ENCODE measurements around the gene SPRR2B. TPM values are rescaled to one million over a fixed set of nuclear protein-coding genes. Genes with fewer than 3 reads are reported as not detected.

Gene SPRR2B
- total and polyA plus RNA-seq, 2 donors (not counting 1 experiment from before 2014, with no cell fraction given) = not detected

DNA sequence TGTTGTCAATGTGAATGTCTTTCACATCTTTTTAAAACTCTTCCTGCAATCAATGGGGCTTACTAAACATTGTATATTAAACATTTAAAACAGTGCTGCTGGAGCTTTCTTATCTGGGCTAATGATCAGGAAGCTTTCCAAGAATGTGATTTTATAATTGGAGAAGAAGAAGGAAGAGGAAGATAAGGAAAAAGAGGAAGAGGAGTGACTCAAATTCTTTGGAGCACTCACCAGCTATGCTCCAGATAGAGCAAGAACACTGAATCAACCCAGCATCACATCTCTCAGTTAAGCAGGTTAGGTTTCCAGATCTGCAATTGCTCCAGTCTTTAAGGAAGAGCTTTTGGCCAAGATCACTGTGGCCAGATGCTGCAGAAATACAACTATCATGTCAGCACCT, 24.4 kb upstream of the SPRR2B start:
- intact Hi-C loops (cut with micrococcal nuclease) = no loop called here
- Histone ChIP-seq H3K79me2 (ENCODE audit: control insufficient read depth, insufficient read depth, low read length) (no peaks in the 10 kb centered on the region), H3K36me3 (replicated peaks in 1 of 2; ENCODE audit: control extremely low read depth in 1 of 2, control insufficient read depth in 1 of 2, extremely low read depth in 1 of 2, insufficient read depth in 2 of 2, low read length in 1 of 2) (no peaks in the 10 kb centered on the region), H4K20me1 (ENCODE audit: control insufficient read depth, insufficient read depth, low read length, poor library complexity, severe bottlenecking) (no peaks in the 10 kb centered on the region), H3K4me1 (ENCODE audit: control insufficient read depth in 2 of 2, insufficient read depth in 2 of 2, low read length in 2 of 2) (no peaks in the 10 kb centered on the region), H3K27me3 (replicated peaks in 1 of 4; ENCODE audit: control extremely low read depth in 1 of 4, control insufficient read depth in 3 of 4, insufficient read depth in 4 of 4, low read length in 3 of 4) (peaks cover 0 to 2% (median 2%) of the 10 kb centered on the region in 4 experiments), H3K4me3 (ENCODE audit: control extremely low read depth in 1 of 5, extremely low read depth in 1 of 5, insufficient read depth in 1 of 5, low read depth in 2 of 5, low read length in 4 of 5) (no peak overlapping the region), H2AFZ (ENCODE audit: insufficient read depth, low read depth, low read length, poor library complexity, severe bottlenecking) (no peak overlapping the region), H3K27ac (ENCODE audit: low read length in 2 of 2) (no peak overlapping the region), H3K4me2 (replicated peaks; ENCODE audit: low read depth, low read length, poor library complexity, severe bottlenecking) (no peak overlapping the region), H3K9me3 (ENCODE audit: control extremely low read depth in 1 of 3, control insufficient read depth in 2 of 3, insufficient read depth in 1 of 3, low read length in 2 of 3) (peaks cover 0 to 1% (median 0%) of the 10 kb centered on the region in 3 donors), H3K9ac (ENCODE audit: low read length) (no peak overlapping the region)
- POLR2A ChIA-PET = no interaction called here
- DNase-seq (no peak), ATAC-seq (ENCODE audit: low read depth) (no peak)
- Mint-ChIP-seq H3K27ac (no peak overlapping the region), H3K4me3 (no peak overlapping the region), H3K9me3 (ENCODE audit: insufficient read depth) (no peaks in the 10 kb centered on the region), H3K4me1 (no peaks in the 10 kb centered on the region), H3K27me3 (peaks cover 25% of the 10 kb centered on the region)
- TF ChIP-seq CTCF (IDR thresholded peaks at IDR 0.05) (no peak), EZH2 (IDR thresholded peaks at IDR 0.05; ENCODE audit: borderline replicate concordance, insufficient read depth, low read depth, low read length, poor library complexity, severe bottlenecking) (no peak)
- CTCF ChIA-PET = no interaction called here

GRCh38 chr1:153094426-153094825, 23.0 kb upstream of the SPRR2B start, which contains the start of gene SPRR2E:
SPRR2E (minus strand) TSS chr1:153094526; CDS start chr1:153093751, 775 bp downstream.
- H4K20me1 ChIP-seq (ENCODE audit: control insufficient read depth, insufficient read depth, low read length, poor library complexity, severe bottlenecking) = no peaks in the 10 kb centered on the region
- no peak within 1 kb of the TSS for H2AFZ ChIP-seq (ENCODE audit: insufficient read depth, low read depth, low read length, poor library complexity, severe bottlenecking)
- Mint-ChIP-seq H3K27me3 (peaks cover 22% of the 10 kb centered on the region), H3K4me3 (no peak within 1 kb of the TSS), H3K27ac (no peak within 1 kb of the TSS), H3K9me3 (ENCODE audit: insufficient read depth) (no peaks in the 10 kb centered on the region), H3K4me1 (no peaks in the 10 kb centered on the region)
- no peak within 1 kb of the TSS for H3K4me2 ChIP-seq (replicated peaks; ENCODE audit: low read depth, low read length, poor library complexity, severe bottlenecking)
- ChIA-PET POLR2A (no interaction called here), CTCF (no interaction called here)
- H3K9me3 ChIP-seq (ENCODE audit: control extremely low read depth in 1 of 3, control insufficient read depth in 2 of 3, insufficient read depth in 1 of 3, low read length in 2 of 3) = peaks cover 0 to 3% (median 0%) of the 10 kb centered on the region in 3 donors
- intact Hi-C loops (cut with micrococcal nuclease) = no loop called here
- TF ChIP-seq CTCF (IDR thresholded peaks at IDR 0.05) (no peak), EZH2 (IDR thresholded peaks at IDR 0.05; ENCODE audit: borderline replicate concordance, insufficient read depth, low read depth, low read length, poor library complexity, severe bottlenecking) (no peak)
- no peaks in the 10 kb centered on the region for H3K4me1 ChIP-seq (ENCODE audit: control insufficient read depth in 2 of 2, insufficient read depth in 2 of 2, low read length in 2 of 2)
- ATAC-seq (ENCODE audit: low read depth) (no peak), DNase-seq (no peak)
- no peak within 1 kb of the TSS for H3K27ac ChIP-seq (ENCODE audit: low read length in 2 of 2)
- peaks cover 0 to 2% (median 1%) of the 10 kb centered on the region in 4 experiments for H3K27me3 ChIP-seq (replicated peaks in 1 of 4; ENCODE audit: control extremely low read depth in 1 of 4, control insufficient read depth in 3 of 4, insufficient read depth in 4 of 4, low read length in 3 of 4)
- H3K4me3 ChIP-seq (ENCODE audit: control extremely low read depth in 1 of 5, extremely low read depth in 1 of 5, insufficient read depth in 1 of 5, low read depth in 2 of 5, low read length in 4 of 5) = no peak within 1 kb of the TSS
- H3K36me3 ChIP-seq (replicated peaks in 1 of 2; ENCODE audit: control extremely low read depth in 1 of 2, control insufficient read depth in 1 of 2, extremely low read depth in 1 of 2, insufficient read depth in 2 of 2, low read length in 1 of 2) = no peaks in the 10 kb centered on the region
- H3K9ac ChIP-seq (ENCODE audit: low read length) = no peak within 1 kb of the TSS
- no peaks in the 10 kb centered on the region for H3K79me2 ChIP-seq (ENCODE audit: control insufficient read depth, insufficient read depth, low read length)

Measured in B cell (primary cell).